HepG2 (cell line): ENCODE results near the gene ALDH4A1. TPM values are rescaled to one million over a fixed set of nuclear protein-coding genes. Genes with fewer than 3 reads are reported as not detected.

Experiments
- ATAC-seq: fragments of 200-7000 bp; cut with Tn5 transposase; 3 replicates; pipeline ENCODE4 v1.9.1; 2020; ENCODE audit warnings: mild to moderate bottlenecking, moderate library complexity
- BruUV-seq: library from RNA; stranded (reverse); fragments of 400-500 nt; replicated peaks from 2 replicates; lab custom pipeline; 2021; lab: Mats Ljungman, UMichigan
- CTCF ChIA-PET: fragments of 300-600 bp; formaldehyde crosslinking; extraction: SDS; loops from one replicate; lab custom pipeline; 2021; ENCODE audit warnings: low total read pairs, inconsistent platforms, low intra/inter-chr PET ratio; lab: Yijun Ruan, JAX
- POLR2A ChIA-PET: fragments of 350-600 bp; sonication (Branson Sonifier 250); formaldehyde crosslinking; loops from one replicate; lab custom pipeline; 2020; ENCODE audit warnings: antibody characterized with exemption, inconsistent platforms; lab: Yijun Ruan, JAX
- DNase-seq: peaks from one replicate; pipeline ENCODE4 v3.0.0-alpha.2; 2015; ENCODE audit warnings: low spot score
- FAIRE-seq: peaks from 3 replicates; lab custom pipeline; 2011; peaks lifted over from hg19 to GRCh38; lab: Jason Lieb, UNC
- H2AFZ ChIP-seq: one replicate; pipeline ENCODE4 v1.6.1; 2011; ENCODE audit warnings: low read length, inconsistent platforms
- H3K27ac ChIP-seq: fragments of 300-600 bp; 3 replicates; pipeline ENCODE4 v1.8.0; 2011; ENCODE audit warnings: mixed run types, mild to moderate bottlenecking, mixed read lengths, low read length, inconsistent platforms; ENCODE audit not compliant: insufficient read depth; ENCODE audit errors: extremely low read length
- H3K27me3 ChIP-seq, 2 experiments: fragments of 200-600 bp in 1 of 2; 2 replicates in 1 of 2; 3 replicates in 1 of 2; pipeline versions ENCODE4 v1.6.0 to v1.8.0; 2011; ENCODE audit warnings: low read length in 2 of 2, mild to moderate bottlenecking in 2 of 2, moderate library complexity in 2 of 2, inconsistent platforms in 1 of 2; ENCODE audit not compliant: insufficient read depth in 2 of 2, control insufficient read depth in 1 of 2
- H3K36me3 ChIP-seq, 2 experiments: fragments of 200-600 bp in 1 of 2; replicated peaks in 1 of 2; 2 replicates in 1 of 2; 3 replicates in 1 of 2; pipeline versions ENCODE4 v1.5.1 to v1.8.0; 2011; ENCODE audit warnings: low read length in 2 of 2, inconsistent platforms in 1 of 2; ENCODE audit not compliant: insufficient read depth in 2 of 2, control insufficient read depth in 1 of 2
- H3K4me1 ChIP-seq: 2 replicates; pipeline ENCODE4 v1.5.1; 2012; ENCODE audit warnings: low read length, inconsistent platforms; ENCODE audit not compliant: insufficient read depth
- H3K4me2 ChIP-seq: 2 replicates; pipeline ENCODE4 v1.6.0; 2011; ENCODE audit warnings: low read depth, low read length, inconsistent platforms
- H3K4me3 ChIP-seq, 3 experiments: fragments of 200-600 bp in 1 of 3; sonication (generic), shearing (Covaris generic) in 1 of 3; replicated peaks in 1 of 3; 2 replicates each; pipeline ENCODE4 v1.5.1; 2011 to 2016; ENCODE audit warnings: low read length in 3 of 3, inconsistent platforms in 2 of 3, low read depth in 2 of 3, mild to moderate bottlenecking in 2 of 3, control low read depth in 1 of 3, mixed read lengths in 1 of 3; ENCODE audit not compliant: insufficient read depth in 1 of 3
- H3K79me2 ChIP-seq: one replicate; pipeline ENCODE4 v1.6.1; 2011; ENCODE audit warnings: low read length, inconsistent platforms; ENCODE audit not compliant: insufficient read depth
- H3K9ac ChIP-seq: 2 replicates; pipeline ENCODE4 v1.6.0; 2011; ENCODE audit warnings: mild to moderate bottlenecking, low read depth, low read length, inconsistent platforms; ENCODE audit not compliant: insufficient read depth
- H3K9me3 ChIP-seq: 2 replicates; pipeline ENCODE4 v1.5.1; 2012; ENCODE audit warnings: mild to moderate bottlenecking, low read length
- H4K20me1 ChIP-seq: 2 replicates; pipeline ENCODE4 v1.6.0; 2011; ENCODE audit warnings: inconsistent platforms, mild to moderate bottlenecking, low read length, moderate library complexity; ENCODE audit not compliant: insufficient read depth
- AGO2 ChIP-seq: fragments of 200-400 bp; formaldehyde crosslinking; optimal IDR thresholded peaks from 2 replicates; pipeline ENCODE3; 2017; ENCODE audit warnings: mild to moderate bottlenecking, low read depth, low read length, moderate library complexity
- AKAP8 ChIP-seq: sonication (generic); formaldehyde crosslinking; IDR thresholded peaks from 2 replicates; pipeline ENCODE4 v1.5.1; 2020; ENCODE audit warnings: mild to moderate bottlenecking, missing genetic modification reagents
- CBX1 ChIP-seq: IDR thresholded peaks from one replicate; pipeline ENCODE4 v1.6.1; 2016; ENCODE audit warnings: antibody characterized with exemption, low read depth
- CHD2 ChIP-seq: IDR thresholded peaks from 2 replicates; pipeline ENCODE4 v1.6.1; 2011; ENCODE audit warnings: low read depth, low read length, improper control_type of control experiment
- EEA1 ChIP-seq: sonication (generic); formaldehyde crosslinking; IDR thresholded peaks from 2 replicates; pipeline ENCODE4 v1.5.1; 2020; ENCODE audit warnings: mild to moderate bottlenecking, missing genetic modification reagents, borderline replicate concordance
- LCORL ChIP-seq, 2 experiments: fragments of 450-650 bp in 1 of 2; sonication (generic) in 1 of 2; formaldehyde crosslinking in 1 of 2; IDR thresholded peaks; 2 replicates each; pipeline versions ENCODE4 v1.5.0 to v1.6.1; 2017 to 2020; ENCODE audit warnings: antibody characterized with exemption in 1 of 2, missing genetic modification reagents in 1 of 2
- MTA3 ChIP-seq: sonication (generic); formaldehyde crosslinking; IDR thresholded peaks from 2 replicates; pipeline ENCODE4 v1.4.0; 2020; ENCODE audit warnings: missing genetic modification reagents
- SMAD9 ChIP-seq: sonication (generic); formaldehyde crosslinking; IDR thresholded peaks from 2 replicates; pipeline ENCODE4 v1.5.1; 2020; ENCODE audit warnings: mild to moderate bottlenecking, missing genetic modification reagents
- SP5 ChIP-seq: IDR thresholded peaks from 2 replicates; pipeline ENCODE4 v1.6.1; 2016; ENCODE audit warnings: low read depth, borderline replicate concordance
- THAP8 ChIP-seq: sonication (generic); formaldehyde crosslinking; IDR thresholded peaks from 2 replicates; pipeline ENCODE4 v1.5.1; 2020; ENCODE audit warnings: missing genetic modification reagents, mild to moderate bottlenecking, borderline replicate concordance
- TRAFD1 ChIP-seq: sonication (generic); formaldehyde crosslinking; IDR thresholded peaks from 2 replicates; pipeline ENCODE4 v1.5.1; 2020; ENCODE audit warnings: missing genetic modification reagents, mild to moderate bottlenecking, borderline replicate concordance
- ZNF235 ChIP-seq: sonication (generic); formaldehyde crosslinking; IDR thresholded peaks from 2 replicates; pipeline ENCODE4 v1.8.1; 2023; ENCODE audit warnings: mild to moderate bottlenecking, missing genetic modification reagents, borderline replicate concordance
- ZNF567 ChIP-seq: sonication (generic); formaldehyde crosslinking; IDR thresholded peaks from 2 replicates; pipeline ENCODE4 v1.8.1; 2023; ENCODE audit warnings: mild to moderate bottlenecking, missing genetic modification reagents, borderline replicate concordance
- ZNF646 ChIP-seq: sonication (generic); formaldehyde crosslinking; IDR thresholded peaks from 2 replicates; pipeline ENCODE4 v1.9.0; 2021; ENCODE audit warnings: mild to moderate bottlenecking, missing genetic modification reagents
- ZZZ3 ChIP-seq: sonication (generic); formaldehyde crosslinking; IDR thresholded peaks from 2 replicates; pipeline ENCODE4 v1.4.0; 2020; ENCODE audit warnings: missing genetic modification reagents, mild to moderate bottlenecking, borderline replicate concordance
- WGBS: methylation state at CpG from one replicate; pipeline ENCODE4 v1.1.6; 2017; ENCODE audit warnings: low lambda C conversion rate; 5-methylcytosine and 5-hydroxymethylcytosine counted together
- in situ Hi-C: cut with HindIII; loops from 2 replicates; pipeline ENCODE4 v1.10.0; 2017; ENCODE audit warnings: low pct_unique_long_range_greater_than_20kb; ENCODE audit not compliant: extremely low pct_ligation_motif_present
- intact Hi-C: fragments of 100-400 bp; cut with micrococcal nuclease; formaldehyde crosslinking; loops from one replicate; pipeline ENCODE4 v1.10.0; 2022; ENCODE audit not compliant: unreplicated experiment
- polyA plus RNA-seq, 8 experiments: library from polyadenylated mRNA; depleted of rRNA in 3 of 8; stranded (reverse) in 7 of 8; unstranded in 1 of 8; fragments of >200 nt; fragmentation: Illumina TruSeq in 4 of 8; extraction: Trizol in 4 of 8; gene quantifications; 2 replicates each; pipeline versions ENCODE4 v1.2.1 to v1.2.3, GENCODE V29; 2011 to 2016; ENCODE audit warnings: low read depth in 4 of 8, missing spikeins in 1 of 8, mixed read lengths in 1 of 8; ENCODE audit not compliant: insufficient read depth in 1 of 8
- total RNA-seq, 5 experiments: library from RNA; depleted of rRNA; stranded (reverse); fragments of >200 nt; fragmentation: Illumina TruSeq; extraction: Trizol; gene quantifications; 2 replicates each; pipeline ENCODE4 v1.2.3, GENCODE V29; 2016; ENCODE audit warnings: low read depth in 1 of 5

The ALDH4A1 gene
- total and polyA plus RNA-seq, 2 of the 13 experiments (the other 11 are each of a cell fraction or from before 2014, with no cell fraction given), result 76.4 to 240 TPM

- H3K79me2 ChIP-seq, result peaks cover 78% of the 10 kb centered on the region
- no peaks in the 10 kb centered on the region; the same call in 1 of the 2 replicates for H4K20me1 ChIP-seq
- DNase-seq (no peak), ATAC-seq (no peak), FAIRE-seq (no peak)
- H3K4me2 ChIP-seq, result no peak overlapping the region
- H3K27me3 ChIP-seq, result no peaks in the 10 kb centered on the region
- H3K9ac ChIP-seq, result no peak overlapping the region
- 97% methylated on average over 2 of the region's 2 CpGs for WGBS
- H2AFZ ChIP-seq, result no peak overlapping the region
- H3K27ac ChIP-seq, result no peak overlapping the region
- intact Hi-C loops (no loop called here), in situ Hi-C loops (loop anchor here (5.0 kb wide), 1 partner anchor 38 kb away; no protein-coding TSS in a partner anchor)
- ChIA-PET POLR2A (no interaction called here), CTCF (no interaction called here)
- no peak overlapping the region for H3K4me3 ChIP-seq
- H3K9me3 ChIP-seq, result no peaks in the 10 kb centered on the region
- TF ChIP-seq SP5 (CRISPR knock-in tag), result no peak
- TF ChIP-seq THAP8 (CRISPR knock-in tag), result no peak
- no peak for TF ChIP-seq ZNF646 (CRISPR knock-in tag)
- no peak for TF ChIP-seq CBX1
- no peak for TF ChIP-seq MTA3 (CRISPR knock-in tag)
- no peak for TF ChIP-seq CHD2
- no peak for TF ChIP-seq ZNF235 (CRISPR knock-in tag)
- no peak for TF ChIP-seq AGO2
- no peak for TF ChIP-seq ZNF567 (CRISPR knock-in tag)
- no peak for TF ChIP-seq SMAD9
- TF ChIP-seq TRAFD1 (CRISPR knock-in tag), result no peak
- no peak for TF ChIP-seq EEA1 (CRISPR knock-in tag)
- no peak for TF ChIP-seq AKAP8
- no peak for TF ChIP-seq LCORL (IDR thresholded peaks at IDR 0.05)
- no peak for TF ChIP-seq LCORL (CRISPR knock-in tag; IDR thresholded peaks at IDR 0.05)
- TF ChIP-seq ZZZ3 (CRISPR knock-in tag), result no peak
- no TSS peak for BruUV-seq
- peaks cover 0 to 4% of the 10 kb centered on the region in 2 experiments; a peak in 1 of 5 replicates for H3K36me3 ChIP-seq
- H3K4me1 ChIP-seq, result peaks cover 79% of the 10 kb centered on the region
These were observed 42.5 kb upstream of the ALDH4A1 start for GRCh38 chr1:18944810-18945209.
